ENCODE results near the gene NTRK3. TPM values are rescaled to one million over a fixed set of nuclear protein-coding genes. Genes with fewer than 3 reads are reported as not detected.

The NTRK3 gene
- polyA plus RNA-seq, 1 donor (not counting 4 experiments of a cell fraction or from before 2014, with no cell fraction given), result not detected

DNA sequence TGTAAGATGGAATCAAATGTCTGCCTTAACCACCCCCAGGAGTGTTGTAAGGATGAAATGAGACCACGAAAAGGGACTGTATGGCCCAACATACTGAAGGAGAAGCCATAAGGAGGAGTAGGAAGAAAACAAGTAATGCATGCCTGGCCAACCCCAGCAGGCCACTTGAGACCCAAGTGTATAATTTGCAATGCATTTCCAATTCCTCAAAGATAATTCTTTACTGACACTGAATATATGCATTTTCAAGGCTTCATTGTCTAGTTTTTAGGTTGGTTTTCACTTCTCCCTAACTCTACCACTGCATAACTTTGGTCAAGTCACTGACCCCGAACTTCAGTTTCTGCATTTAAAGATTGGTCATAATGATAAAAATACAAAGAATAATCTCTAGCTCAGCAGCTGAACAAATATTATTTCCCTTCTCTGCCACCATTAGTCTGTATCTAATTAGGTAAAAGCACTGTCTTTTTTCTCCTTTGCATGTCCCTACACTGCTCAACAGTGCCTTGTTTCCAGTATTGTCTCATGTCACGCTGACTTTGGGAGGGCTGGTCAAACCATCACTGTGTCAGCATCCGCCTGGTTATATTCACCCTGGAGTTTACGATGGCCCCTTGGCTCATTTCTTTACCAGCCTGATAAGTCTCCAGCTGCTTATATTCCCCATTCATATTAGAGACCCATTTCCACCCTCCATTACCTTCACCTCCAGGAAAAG is 378.6 kb downstream of the NTRK3 start:
- FAIRE-seq, result no peak
- H3K9me1 ChIP-seq (ENCODE audit: control insufficient read depth, extremely low read depth, insufficient read depth, low read length), result no peaks in the 10 kb centered on the region
- no peak overlapping the region for H3K4me2 ChIP-seq (ENCODE audit: control insufficient read depth, extremely low read depth, insufficient read depth, low read depth, low read length)
- no peak overlapping the region for H3K4me3 ChIP-seq (ENCODE audit: control insufficient read depth in 2 of 3, extremely low read depth in 1 of 3, insufficient read depth in 2 of 3, low read depth in 1 of 3, low read length in 3 of 3)
- no peak for DNase-seq (ENCODE audit: low read depth, low spot score)
- H3K79me2 ChIP-seq (ENCODE audit: control insufficient read depth, insufficient read depth, low read length), result no peaks in the 10 kb centered on the region
- no peak overlapping the region for H2AFZ ChIP-seq (ENCODE audit: control insufficient read depth, low read length)
- H3K9ac ChIP-seq (ENCODE audit: control insufficient read depth, extremely low read depth, insufficient read depth, low read length), result no peak overlapping the region
- dilution Hi-C loops (cut with MboI; ENCODE audit: extremely low pct_ligation_motif_present, low sequenced_read_pairs), result loop anchor here (25.0 kb wide), 1 partner anchor 91 kb away; no protein-coding TSS in a partner anchor
- no peaks in the 10 kb centered on the region for H3K4me1 ChIP-seq (ENCODE audit: control insufficient read depth, extremely low read depth, insufficient read depth, low read length)
- no peaks in the 10 kb centered on the region for H4K20me1 ChIP-seq (ENCODE audit: control insufficient read depth, extremely low read depth, insufficient read depth, low read length)
- H3K27me3 ChIP-seq (ENCODE audit: control insufficient read depth, extremely low read depth, insufficient read depth, low read length), result no peaks in the 10 kb centered on the region
- H3K9me3 ChIP-seq (ENCODE audit: control insufficient read depth, low read depth, low read length), result no peaks in the 10 kb centered on the region
- TF ChIP-seq EZH2 (IDR thresholded peaks at IDR 0.05; ENCODE audit: low read length), result no peak
- TF ChIP-seq, protein P1, sequence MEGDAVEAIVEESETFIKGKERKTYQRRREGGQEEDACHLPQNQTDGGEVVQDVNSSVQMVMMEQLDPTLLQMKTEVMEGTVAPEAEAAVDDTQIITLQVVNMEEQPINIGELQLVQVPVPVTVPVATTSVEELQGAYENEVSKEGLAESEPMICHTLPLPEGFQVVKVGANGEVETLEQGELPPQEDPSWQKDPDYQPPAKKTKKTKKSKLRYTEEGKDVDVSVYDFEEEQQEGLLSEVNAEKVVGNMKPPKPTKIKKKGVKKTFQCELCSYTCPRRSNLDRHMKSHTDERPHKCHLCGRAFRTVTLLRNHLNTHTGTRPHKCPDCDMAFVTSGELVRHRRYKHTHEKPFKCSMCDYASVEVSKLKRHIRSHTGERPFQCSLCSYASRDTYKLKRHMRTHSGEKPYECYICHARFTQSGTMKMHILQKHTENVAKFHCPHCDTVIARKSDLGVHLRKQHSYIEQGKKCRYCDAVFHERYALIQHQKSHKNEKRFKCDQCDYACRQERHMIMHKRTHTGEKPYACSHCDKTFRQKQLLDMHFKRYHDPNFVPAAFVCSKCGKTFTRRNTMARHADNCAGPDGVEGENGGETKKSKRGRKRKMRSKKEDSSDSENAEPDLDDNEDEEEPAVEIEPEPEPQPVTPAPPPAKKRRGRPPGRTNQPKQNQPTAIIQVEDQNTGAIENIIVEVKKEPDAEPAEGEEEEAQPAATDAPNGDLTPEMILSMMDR (optimal IDR thresholded peaks at IDR 0.05 in 1 of 3, IDR thresholded peaks at IDR 0.05 in 1 of 3, conservative IDR thresholded peaks at IDR 0.05 in 1 of 3; ENCODE audit: extremely low read depth in 1 of 3, insufficient read depth in 2 of 3, low read length in 3 of 3), result no peak
- H3K36me3 ChIP-seq (ENCODE audit: control insufficient read depth in 2 of 2, extremely low read depth in 1 of 2, insufficient read depth in 2 of 2, low read length in 2 of 2), result no peaks in the 10 kb centered on the region
- no peak overlapping the region for H3K27ac ChIP-seq (ENCODE audit: control insufficient read depth, insufficient read depth, low read length)

DNA sequence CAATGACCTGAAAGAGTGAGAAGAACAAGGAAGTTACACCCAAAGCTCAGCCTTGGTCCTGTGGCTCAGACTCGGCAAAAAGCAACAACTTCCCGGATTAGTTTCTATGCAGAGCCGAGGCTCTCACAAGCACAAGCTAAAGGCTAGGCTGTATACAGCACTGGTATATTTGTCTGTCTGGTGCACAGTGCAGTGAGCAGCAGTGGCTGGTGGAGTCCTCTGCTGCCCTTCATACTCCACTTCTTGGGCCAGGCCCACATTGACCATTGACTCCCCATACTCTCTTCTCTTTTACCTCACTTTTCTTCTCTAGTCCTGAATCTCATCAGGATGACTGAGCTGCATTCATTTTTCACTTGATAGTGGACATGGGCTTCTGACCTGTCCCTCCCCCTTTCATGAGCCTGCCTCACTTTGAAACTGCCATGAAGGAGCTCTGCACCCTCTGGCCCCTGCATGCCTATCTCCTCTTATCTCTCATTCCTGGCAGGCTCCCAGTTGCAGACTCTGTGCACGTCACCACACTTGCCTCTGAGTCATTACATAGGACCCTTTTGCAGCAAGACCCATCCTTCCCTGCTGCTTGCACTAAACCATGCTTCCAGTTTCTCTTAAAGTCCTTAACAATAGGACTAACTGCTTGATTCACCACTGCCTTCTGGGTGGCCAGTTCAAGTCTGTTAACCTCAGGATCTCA is 379.3 kb downstream of the NTRK3 start:
- Histone ChIP-seq H3K79me2 (ENCODE audit: control insufficient read depth, insufficient read depth, low read length) (no peaks in the 10 kb centered on the region), H3K9me1 (ENCODE audit: control insufficient read depth, extremely low read depth, insufficient read depth, low read length) (no peaks in the 10 kb centered on the region), H3K9me3 (ENCODE audit: control insufficient read depth, low read depth, low read length) (peaks cover 1% of the 10 kb centered on the region), H3K4me3 (ENCODE audit: control insufficient read depth in 2 of 3, extremely low read depth in 1 of 3, insufficient read depth in 2 of 3, low read depth in 1 of 3, low read length in 3 of 3) (no peak overlapping the region), H3K27ac (ENCODE audit: control insufficient read depth, insufficient read depth, low read length) (no peak overlapping the region), H3K9ac (ENCODE audit: control insufficient read depth, extremely low read depth, insufficient read depth, low read length) (no peak overlapping the region), H3K36me3 (ENCODE audit: control insufficient read depth in 2 of 2, extremely low read depth in 1 of 2, insufficient read depth in 2 of 2, low read length in 2 of 2) (no peaks in the 10 kb centered on the region), H3K27me3 (ENCODE audit: control insufficient read depth, extremely low read depth, insufficient read depth, low read length) (no peaks in the 10 kb centered on the region), H2AFZ (ENCODE audit: control insufficient read depth, low read length) (no peak overlapping the region), H3K4me1 (ENCODE audit: control insufficient read depth, extremely low read depth, insufficient read depth, low read length) (no peaks in the 10 kb centered on the region), H3K4me2 (ENCODE audit: control insufficient read depth, extremely low read depth, insufficient read depth, low read depth, low read length) (no peak overlapping the region), H4K20me1 (ENCODE audit: control insufficient read depth, extremely low read depth, insufficient read depth, low read length) (no peaks in the 10 kb centered on the region)
- TF ChIP-seq, protein P1 (optimal IDR thresholded peaks at IDR 0.05 in 1 of 3, IDR thresholded peaks at IDR 0.05 in 1 of 3, conservative IDR thresholded peaks at IDR 0.05 in 1 of 3; ENCODE audit: extremely low read depth in 1 of 3, insufficient read depth in 2 of 3, low read length in 3 of 3), result no peak
- no peak for TF ChIP-seq EZH2 (IDR thresholded peaks at IDR 0.05; ENCODE audit: low read length)
- FAIRE-seq, result no peak
- dilution Hi-C loops (cut with MboI; ENCODE audit: extremely low pct_ligation_motif_present, low sequenced_read_pairs), result loop anchor here (25.0 kb wide), 1 partner anchor 90 kb away; no protein-coding TSS in a partner anchor
- DNase-seq (ENCODE audit: low read depth, low spot score), result no peak
